22Rv1 (cell line): Measurements from ENCODE around the gene EVX1.

Source experiments
- CTCF ChIP-seq: fragments of 450-650 bp; IDR thresholded peaks from 2 replicates; pipeline ENCODE4 v1.5.1; 2017; ENCODE audit warnings: mild to moderate bottlenecking
- ZFX ChIP-seq: fragments of 450-650 bp; IDR thresholded peaks from 2 replicates; pipeline ENCODE4 v1.6.1; 2017; ENCODE audit warnings: antibody characterized with exemption, borderline replicate concordance

- TF ChIP-seq CTCF (no peak), ZFX (no peak)
These were observed 8.6 kb downstream of the EVX1 start for GRCh38 chr7:27251136-27251651.
